Inferior parietal cortex (tissue), 1 donor: ENCODE results near the gene FBRS.
"Not testable (repeated sequence)": the region's sequence is repeated elsewhere in the genome, so short reads cannot be mapped to it uniquely, and the experiment has no call there.

Source experiments
- DNase-seq: peaks from one replicate; pipeline ENCODE4 v3.0.0-alpha.2; 2016; ENCODE audit errors: extremely low spot score

The FBRS gene

GRCh38 chr16:30657866-30658730 lies at the start of gene FBRS:
FBRS (plus strand) TSS chr16:30658431; CDS start chr16:30659519, 1,088 bp downstream.
- peak; percentile 100 for DNase-seq

- DNase-seq, result peak; percentile 18
These were observed 49.0 kb upstream of the FBRS start for GRCh38 chr16:30609002-30609925.

- DNase-seq, result peak; percentile 99
These were observed 48.0 kb upstream of the FBRS start, which contains the start of gene ZNF689 for GRCh38 chr16:30609926-30610839. ZNF689 (minus strand) TSS chr16:30610389; CDS start chr16:30610041, 348 bp downstream.

- DNase-seq, result no peak
These were observed 42.7 kb upstream of the FBRS start for GRCh38 chr16:30615358-30616091.

- peak; percentile 16 for DNase-seq
These were observed 39.0 kb upstream of the FBRS start for GRCh38 chr16:30619202-30619601.

GRCh38 chr16:30619638-30620037 lies 38.6 kb upstream of the FBRS start:
- no peak for DNase-seq

GRCh38 chr16:30620169-30620568 lies 38.1 kb upstream of the FBRS start:
- DNase-seq, result no peak

- no peak for DNase-seq
These were observed 36.5 kb upstream of the FBRS start for GRCh38 chr16:30621765-30622164.

GRCh38 chr16:30622455-30623032 lies 35.7 kb upstream of the FBRS start:
- DNase-seq, result no peak

GRCh38 chr16:30623536-30624283 lies 34.5 kb upstream of the FBRS start:
- no peak for DNase-seq

- no peak for DNase-seq
These were observed 32.0 kb upstream of the FBRS start for GRCh38 chr16:30626236-30626635.

GRCh38 chr16:30628628-30629540 lies 29.3 kb upstream of the FBRS start:
- peak; percentile 94 for DNase-seq

GRCh38 chr16:30632454-30632853 lies 25.8 kb upstream of the FBRS start:
- DNase-seq, result not testable (repeated sequence)

GRCh38 chr16:30633526-30633925 lies 24.7 kb upstream of the FBRS start:
- DNase-seq, result no peak

GRCh38 chr16:30636599-30636998 lies 21.6 kb upstream of the FBRS start:
- DNase-seq, result no peak

- DNase-seq, result not testable (repeated sequence)
These were observed 21.1 kb upstream of the FBRS start for GRCh38 chr16:30637139-30637538.

- no peak for DNase-seq
These were observed 20.3 kb upstream of the FBRS start for GRCh38 chr16:30637944-30638343.

GRCh38 chr16:30641378-30641982 lies 16.8 kb upstream of the FBRS start:
- no peak for DNase-seq
